CD4-positive, alpha-beta T cell treated with Interleukin-15 for 4 hours (primary cell): ENCODE measurements around the gene IBA57.

ENCODE experiments used
- DNase-seq: peaks from one replicate; pipeline ENCODE4 v3.0.0-alpha.2; 2020; ENCODE audit warnings: low spot score

The IBA57 gene

DNA sequence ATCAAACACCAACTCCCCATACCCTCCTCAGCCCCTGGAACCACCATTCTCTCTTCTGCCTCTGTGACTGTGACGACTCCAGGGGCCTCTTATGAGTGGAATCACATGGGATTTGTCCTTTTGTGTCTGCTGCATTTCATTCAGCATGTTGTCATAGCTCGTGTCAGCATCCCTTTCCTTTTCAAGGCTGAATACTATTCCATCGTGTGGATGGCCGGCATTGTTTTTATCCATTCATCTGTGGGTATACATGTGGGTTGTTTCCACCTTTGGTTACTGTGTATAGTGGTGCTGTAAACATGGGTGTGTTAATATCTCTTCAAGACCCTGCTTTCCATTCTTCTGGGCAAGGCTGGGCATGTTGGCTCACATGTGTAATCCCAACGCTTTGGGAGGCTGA, 25.2 kb downstream of the IBA57 start:
- DNase-seq: no peak

DNA sequence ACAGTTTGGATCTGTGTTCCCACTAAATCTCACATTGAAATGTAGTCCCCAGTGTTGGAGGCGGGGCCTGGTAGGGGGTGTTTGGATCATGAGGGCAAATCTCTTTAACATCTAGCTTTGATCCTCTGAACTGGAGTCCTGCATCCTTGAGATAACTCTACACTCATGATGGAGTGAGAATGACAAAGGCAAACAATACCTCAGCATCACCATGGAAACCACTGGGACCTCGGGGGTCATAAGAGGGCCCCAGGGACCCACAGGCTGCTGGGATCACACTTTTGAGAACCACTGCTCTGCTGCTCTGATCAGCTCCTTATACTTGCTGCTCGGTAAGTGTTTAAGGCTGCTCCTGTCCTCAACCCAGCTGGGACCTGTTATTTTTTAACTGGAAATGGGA, 28.8 kb downstream of the IBA57 start:
- no peak for DNase-seq

DNA sequence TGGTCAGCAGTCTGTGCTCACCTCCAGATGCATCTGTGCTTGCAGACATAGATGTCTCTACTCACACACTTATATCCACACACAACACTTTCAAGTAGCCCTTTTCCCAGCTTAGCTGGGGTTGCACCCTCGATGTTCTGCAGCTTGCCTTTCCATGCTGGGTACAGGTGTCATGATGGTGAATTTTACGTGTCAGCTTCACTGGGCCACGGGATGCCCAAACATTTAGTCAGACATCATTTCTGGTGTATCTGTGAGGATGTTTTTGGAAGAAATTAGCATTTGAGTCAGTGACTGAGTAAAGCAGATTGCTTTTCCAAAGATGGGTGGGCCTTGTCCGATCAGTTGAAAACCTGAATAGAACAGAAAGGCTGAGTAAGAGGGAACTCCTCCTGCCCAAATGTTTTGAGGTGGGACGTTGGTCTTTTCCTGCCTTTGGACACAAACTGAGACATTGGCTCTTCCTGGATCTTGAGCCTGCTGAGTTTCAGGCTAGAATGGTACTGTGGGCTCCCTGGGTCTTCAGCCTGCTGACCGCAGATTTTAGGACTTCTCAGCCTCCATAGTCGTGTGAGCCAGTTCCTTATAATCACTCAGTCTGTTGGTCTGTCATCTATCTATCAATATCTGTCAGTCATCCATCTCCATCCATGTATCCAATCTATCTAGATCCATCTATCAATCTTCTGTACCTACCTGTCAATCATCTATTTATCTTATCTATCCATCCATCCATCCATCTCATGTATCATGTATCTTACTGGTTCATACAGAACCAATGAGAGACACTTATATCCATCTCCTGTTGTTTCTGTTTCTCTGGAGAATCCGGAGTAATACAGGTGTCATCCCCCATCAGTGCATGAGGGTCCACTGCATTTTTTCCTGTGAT, 29.6 kb downstream of the IBA57 start:
- DNase-seq: no peak

DNA sequence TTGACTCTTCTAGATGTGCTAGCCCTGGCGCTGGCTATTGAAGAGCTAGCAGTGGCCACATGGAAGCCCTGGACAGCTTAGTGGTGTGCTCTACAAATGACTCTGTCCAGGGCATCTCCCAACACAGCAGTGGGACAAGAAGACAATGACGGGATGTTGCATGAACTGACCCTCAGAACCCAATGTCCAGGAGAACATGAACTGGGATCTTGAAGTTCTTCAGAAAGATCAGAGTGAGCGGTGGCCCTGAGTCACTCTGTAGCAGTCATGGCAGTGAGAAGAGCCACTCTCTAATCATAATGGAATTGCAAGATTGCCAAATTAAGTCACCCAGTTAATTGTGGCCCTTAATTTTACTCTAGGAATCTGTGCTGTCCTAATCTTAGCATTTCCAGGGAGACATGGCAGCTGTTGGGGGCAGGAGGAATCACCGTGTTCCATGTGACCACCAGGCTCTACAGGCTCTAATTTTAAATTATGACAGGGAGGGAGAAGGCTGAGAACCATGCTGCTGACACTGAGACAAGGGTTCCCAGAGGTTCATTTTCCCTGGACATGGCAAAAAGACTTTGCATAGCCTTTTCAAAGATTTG, 32.0 kb downstream of the IBA57 start:
- no peak for DNase-seq

DNA sequence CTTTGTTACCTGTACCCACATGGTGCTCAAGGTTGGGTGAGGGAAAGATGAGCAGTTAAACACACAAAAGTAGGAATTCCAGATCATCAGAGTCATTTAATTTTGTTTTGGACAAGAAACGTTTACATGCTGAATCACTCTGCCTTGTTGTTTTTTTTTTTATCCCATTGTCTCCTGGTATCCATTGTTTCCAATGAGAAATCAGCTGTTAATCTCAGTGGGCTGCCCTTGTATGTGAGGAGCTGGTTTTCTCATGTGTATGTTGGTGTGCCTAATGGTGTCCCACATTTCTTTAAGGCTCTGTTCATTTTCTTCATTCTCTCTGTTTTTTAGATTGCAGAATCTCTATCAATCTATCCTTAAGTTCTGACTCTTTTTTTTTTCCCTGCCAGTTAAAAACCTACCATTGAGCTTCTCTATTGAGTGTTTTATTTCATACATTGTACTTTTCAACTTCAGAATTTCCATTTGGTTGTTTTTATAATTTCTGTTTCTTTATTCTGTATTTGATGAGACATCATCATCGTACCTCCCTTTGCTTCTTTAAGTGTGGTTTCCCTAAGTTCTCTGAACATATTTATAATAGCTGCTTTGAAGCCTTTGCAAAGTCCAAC, 33.5 kb downstream of the IBA57 start:
- no peak for DNase-seq

DNA sequence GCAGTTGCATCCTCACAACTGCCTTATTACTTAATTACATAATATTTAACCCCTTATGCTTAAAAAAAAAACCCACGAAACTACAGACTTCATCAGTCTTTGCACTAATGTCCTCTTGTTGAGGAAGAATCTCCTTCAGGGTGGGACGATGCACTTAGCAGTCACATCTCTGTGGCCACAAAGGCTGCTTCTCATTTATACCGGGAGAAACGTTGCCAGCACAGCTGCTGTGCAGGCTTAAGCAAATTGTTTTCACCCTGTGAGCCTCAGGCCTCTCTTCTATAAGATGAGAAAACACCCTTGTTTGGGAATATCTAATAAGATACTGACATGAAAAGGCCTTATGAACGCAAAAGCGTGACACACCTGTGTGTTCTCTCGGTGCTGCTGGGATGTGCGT, 39.4 kb downstream of the IBA57 start:
- DNase-seq: no peak

DNA sequence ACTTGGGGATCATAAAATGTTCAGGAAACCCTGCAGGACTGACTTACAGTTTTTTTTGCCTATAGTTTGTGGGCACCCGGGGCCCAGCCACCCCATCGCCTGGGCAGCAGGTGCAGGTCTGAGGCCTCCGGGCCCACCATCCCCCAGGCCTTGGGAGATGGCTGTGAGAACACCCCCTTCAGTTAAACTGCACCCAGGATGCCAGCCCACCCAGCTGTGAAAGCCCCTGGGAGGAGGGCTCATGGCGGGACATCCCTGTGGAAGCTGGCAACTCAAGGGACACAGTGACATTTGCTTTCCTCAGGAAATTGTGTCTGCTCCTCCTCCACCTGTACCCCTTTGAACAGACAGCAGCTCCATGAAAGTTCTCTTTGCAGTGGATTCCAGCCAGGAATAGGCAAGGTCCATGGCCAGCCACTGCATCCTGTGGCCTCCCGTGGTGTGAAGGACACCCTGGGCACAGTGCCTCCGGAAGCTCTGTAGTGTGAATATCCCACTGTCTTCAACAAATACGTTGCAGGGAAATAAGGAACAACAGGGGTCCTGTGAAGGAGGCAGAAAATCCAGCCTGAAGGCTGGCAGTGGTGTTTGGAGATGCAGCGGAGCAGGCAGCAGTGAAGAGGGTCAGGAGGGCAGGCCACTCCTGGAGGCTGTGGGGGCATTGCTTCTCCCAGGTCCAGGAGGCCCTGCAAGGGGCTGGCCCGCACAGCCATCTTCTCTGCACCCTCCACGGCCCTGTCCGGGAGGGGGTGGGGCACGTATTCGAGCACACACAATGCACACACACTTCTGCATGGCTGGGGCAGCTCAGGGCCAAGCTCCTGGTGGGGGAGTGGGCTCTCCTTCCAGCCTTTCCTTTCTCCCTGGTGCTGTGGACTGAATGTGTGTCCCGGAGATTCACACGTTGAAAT, 40.2 kb downstream of the IBA57 start:
- DNase-seq: no peak

DNA sequence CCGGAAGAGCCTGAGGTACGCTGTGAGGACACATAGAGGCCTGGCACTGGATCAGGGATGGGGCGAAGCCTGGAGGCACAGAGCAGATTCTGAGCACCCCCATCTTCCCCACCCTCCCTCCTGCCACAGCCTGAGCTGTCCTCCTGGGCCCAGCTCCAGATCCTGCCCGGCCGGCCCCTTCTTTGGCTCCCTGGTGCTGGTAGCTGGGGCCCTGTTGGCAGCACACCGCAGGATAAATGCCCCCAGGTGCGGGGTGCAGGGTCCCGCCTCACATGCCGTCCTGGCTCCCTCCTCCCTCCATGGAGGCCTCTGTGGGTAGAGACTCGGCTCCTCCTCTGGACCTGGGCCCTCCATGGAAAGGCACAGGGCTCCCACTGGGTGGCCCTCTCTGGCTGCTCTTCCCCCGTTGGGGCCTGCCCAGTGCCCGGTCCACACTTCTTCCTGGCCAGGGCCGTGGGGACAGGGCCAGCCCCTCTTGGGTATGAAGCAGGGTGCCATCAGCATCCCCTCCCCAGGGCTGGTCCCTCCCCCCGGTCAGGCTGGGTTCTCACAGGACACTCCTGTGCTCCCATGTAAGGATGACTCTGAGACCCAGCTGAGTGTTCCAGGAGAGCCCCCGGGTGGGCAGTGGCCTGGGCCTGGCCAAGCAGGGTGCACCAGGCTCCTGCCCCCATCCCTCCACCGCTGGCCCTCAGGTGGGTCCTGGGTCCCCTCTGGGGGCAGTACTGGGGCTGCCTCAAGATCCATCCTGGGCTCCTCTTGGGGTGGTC, 41.2 kb downstream of the IBA57 start:
- no peak for DNase-seq

DNA sequence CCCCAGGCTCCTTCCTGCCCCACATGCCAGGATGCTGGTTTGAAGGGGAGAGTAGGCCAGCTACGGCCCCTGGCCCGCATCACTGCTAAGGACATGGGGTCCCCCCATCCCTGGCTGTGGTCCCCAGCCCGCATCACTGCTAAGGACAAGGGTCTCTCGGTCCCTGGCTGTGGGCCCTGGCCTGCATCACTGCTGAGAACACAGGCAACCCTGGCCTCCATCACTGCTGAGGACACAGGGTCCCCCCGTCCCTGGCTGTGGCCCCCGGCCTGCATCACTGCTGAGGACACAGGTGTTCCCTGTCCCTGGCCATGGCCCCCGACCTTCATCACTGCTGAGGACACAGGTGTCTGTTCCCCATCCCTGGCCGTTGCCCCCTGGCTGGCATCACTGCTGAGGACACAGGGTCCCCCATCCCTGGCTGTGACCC, 41.8 kb downstream of the IBA57 start:
- DNase-seq: no peak

DNA sequence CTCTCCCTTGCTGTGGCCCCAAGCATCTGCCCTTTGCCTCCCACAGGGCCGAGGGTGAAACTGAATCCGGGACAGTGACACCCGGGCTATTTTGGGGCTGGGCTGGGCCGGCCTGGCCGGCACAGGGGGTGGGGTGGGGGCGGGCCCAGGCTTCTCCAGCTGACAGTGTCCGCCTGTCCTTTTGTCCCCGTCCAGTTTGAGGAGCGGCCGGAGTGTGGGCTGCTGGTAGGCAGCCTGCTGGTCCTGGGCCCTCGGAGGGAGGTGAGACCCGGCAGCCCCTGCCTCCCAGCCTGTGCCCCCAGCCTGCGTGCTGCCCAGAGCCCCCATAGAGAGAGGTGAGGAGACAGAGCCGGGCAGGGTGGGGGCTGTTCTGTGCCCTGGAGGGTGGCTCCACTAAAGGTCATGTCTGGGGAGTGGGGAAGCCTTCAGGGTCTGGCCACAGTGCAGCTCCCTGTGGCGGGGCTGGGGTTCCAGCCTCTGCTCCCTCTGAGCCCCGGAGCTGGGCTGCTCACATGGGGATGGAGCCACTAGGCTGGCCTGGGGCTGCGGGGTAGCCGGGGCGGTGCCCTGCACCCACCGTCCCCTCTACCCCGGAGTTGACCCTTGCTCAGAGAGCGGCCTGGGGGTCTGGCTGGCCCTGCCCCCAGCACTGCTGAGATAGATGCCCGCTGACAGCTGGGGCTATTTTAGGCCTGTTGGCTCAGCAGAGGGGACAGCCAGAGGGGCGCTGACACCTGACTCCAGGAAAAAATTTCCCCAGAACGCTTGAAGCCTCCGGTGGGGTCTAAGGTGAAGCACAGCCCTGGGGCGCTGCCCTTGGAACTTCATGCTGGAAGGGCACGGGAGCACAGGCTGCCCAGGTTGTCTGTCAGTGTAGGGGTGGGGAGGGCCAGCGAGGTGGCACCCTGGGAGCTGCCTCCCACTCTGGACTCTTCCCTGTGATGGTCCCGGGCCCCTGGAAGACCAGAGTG, 42.5 kb downstream of the IBA57 start, which contains the start of gene OBSCN:
OBSCN (plus strand) TSS at position 194 of the 971 bp plus-strand sequence. CDS start 3,740 bp downstream, outside the sequence.
- no peak for DNase-seq

DNA sequence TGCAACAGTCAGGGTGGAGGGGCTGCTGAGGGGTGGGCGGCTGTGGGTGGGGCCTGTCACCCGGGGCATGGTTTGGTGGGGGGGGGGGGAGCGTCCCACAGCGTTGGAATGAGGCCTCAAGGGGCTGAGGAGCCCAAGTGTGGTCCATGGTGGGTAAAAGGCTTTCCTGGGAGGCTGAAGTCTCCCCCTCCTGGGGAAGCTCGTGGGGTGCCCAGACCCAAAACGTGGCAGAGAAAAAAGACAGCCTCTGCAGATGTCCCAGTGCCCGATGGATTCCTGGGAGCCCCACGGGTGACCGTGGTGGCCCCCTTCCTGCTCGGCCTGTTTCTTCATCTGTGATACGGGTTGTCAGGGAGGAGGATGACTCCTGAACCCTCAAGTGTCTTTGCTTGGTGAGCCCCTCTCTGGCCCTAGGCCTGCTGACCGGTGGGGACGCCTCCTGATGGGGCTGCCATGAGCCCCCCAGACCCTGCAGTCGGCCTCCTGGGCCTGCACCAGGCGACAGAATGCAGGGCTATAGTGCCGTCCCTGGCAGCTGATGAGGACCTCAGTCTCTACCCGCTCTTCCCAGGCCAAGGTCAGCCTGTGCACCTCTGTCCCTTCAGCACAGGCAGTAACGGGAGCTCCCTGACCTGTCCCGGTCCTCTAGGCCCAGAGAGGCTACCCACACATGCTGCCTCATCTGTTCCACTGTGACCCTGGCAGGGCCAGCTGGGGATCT, 43.4 kb downstream of the IBA57 start:
- DNase-seq: no peak

DNA sequence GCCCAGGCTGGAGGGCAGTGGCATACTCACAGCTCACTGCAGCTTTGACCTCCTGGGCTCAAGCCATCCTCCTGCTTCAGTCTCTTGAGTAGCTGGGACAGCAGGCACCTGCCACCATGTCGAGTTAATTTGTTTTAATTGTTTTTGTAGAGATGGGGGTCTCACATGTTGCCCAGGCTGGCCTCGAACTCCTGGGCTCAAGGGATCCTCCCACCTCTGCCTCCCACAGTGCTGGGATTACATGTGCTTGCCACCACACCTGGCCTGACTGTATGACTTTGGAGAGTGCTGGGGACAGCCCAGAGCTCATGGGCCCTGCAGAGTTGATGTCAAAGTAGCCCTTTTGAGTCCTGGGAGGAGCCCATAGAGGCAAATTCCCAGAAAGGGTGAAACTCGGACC, 44.1 kb downstream of the IBA57 start:
- DNase-seq: no peak

DNA sequence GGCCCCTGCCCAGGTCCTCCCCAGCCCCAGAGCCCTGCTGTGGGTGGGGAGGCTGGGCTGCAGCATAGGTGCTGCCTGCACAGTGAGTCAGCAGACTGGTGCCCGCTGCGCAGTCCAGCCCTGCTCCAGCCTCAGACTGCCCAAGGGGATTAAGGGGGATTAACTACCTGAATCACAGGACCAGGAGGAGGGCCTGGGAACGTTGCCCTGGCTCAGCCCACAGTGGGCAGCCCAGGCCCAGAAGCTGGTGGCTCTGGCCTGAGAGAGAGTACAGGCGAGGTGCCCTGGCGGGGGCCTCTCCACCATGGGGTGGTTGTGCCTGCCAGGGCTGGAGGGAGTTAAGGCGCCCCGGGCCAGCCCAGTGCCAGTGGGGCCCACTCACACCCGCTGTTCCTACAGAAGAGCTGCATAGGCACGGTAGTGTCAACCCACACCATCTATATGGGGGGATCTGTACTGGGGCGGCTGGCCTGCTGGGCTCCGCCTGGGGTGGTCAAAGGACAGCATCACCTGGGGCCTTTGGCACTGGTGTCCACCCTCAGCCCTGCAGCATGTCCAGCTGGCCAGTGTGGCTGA, 44.6 kb downstream of the IBA57 start:
- no peak for DNase-seq

DNA sequence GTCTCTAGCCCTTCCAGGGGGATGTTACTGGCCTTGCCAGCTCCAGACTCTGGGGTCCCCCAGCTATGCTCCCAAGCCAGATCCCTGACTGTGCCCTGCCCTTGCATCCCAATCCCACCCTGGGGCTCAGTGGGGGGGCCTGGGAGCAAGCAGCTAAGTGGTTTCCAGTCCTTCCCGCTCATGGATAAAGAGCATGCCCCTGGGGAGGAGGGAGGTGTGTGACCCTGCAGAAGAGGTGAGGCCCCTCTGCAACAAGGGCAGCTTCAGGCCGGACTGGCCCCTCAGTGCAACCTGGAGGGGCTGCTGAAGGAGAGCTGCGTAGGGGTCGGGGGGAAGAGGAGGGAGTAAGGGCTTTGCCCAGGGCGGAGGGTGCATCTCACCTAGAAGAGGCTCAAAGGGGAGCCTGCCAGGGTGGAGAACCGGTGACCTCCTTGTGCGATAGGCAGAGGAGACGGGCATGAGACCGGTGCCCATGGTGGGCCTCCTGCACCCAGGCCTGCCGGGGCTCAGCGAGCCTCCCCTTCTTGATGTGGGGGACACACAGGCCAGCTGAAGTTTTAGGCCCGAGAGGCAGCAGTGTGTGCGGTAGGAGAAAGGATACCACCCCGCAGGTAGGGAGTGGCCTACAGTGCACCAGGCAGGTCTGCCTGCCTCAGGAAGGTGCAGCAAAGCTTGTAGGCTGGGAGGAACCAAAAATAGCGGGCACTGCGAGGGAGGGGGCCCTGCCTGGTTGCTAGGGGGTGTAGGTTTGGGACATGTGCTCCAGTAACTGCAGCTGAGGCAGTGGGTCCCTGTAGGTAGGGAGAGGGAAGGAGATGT, 45.3 kb downstream of the IBA57 start:
- DNase-seq: no peak

DNA sequence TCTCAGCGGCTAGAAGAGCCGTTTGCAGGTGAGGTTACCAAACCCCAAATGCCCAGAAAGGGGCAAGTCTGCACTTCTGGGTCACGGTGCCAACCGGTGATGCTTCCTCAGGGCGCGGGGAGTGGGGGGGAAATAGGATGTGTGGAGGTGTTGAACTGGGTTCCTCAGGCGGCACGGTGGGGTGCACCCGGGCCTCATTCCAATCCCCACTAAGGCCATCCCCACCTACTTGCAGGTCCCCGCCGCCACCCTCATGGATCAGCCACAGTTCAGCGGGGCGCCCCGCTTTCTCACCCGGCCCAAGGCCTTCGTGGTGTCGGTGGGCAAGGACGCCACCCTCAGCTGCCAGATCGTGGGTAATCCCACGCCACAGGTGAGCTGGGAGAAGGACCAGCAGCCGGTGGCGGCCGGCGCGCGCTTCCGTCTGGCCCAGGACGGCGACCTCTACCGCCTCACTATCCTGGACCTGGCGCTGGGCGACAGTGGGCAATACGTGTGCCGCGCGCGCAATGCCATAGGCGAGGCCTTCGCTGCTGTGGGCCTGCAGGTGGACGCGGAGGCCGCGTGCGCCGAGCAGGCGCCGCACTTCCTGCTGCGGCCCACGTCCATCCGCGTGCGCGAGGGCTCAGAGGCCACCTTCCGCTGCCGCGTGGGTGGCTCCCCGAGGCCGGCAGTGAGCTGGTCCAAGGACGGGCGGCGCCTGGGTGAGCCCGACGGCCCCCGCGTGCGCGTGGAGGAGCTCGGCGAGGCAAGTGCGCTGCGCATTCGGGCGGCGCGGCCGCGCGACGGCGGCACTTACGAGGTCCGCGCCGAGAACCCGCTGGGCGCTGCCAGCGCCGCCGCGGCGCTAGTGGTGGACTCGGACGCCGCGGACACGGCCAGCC, 46.2 kb downstream of the IBA57 start:
- DNase-seq: no peak

DNA sequence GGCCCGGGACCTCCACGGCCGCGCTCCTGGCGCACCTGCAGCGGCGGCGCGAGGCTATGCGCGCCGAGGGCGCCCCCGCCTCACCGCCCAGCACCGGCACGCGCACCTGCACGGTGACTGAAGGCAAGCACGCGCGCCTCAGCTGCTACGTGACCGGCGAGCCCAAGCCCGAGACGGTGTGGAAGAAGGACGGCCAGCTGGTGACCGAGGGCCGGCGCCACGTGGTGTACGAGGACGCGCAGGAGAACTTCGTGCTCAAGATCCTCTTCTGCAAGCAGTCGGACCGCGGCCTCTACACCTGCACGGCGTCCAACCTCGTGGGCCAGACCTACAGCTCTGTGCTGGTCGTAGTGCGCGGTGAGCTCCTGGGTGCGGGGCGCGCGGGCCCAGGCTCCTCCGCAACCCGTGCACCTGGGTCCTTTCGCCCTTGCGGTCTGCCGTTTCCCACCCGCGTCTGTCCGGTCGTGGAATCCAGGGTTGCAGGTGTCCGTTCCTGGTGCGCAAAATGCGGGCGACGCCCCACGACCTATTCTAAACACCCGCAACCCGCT, 46.9 kb downstream of the IBA57 start:
- DNase-seq: no peak
